HEK293T (cell line): ENCODE measurements around the gene CALML6.

Experiments
- SP1 ChIP-seq: fragments of 450-650 bp; IDR thresholded peaks from 2 replicates; pipeline ENCODE4 v1.6.1; 2017
- SUZ12 ChIP-seq: fragments of 450-650 bp; IDR thresholded peaks from 2 replicates; pipeline ENCODE4 v1.6.1; 2016; ENCODE audit warnings: mild to moderate bottlenecking

GRCh38 chr1:1895456-1896336 is 19.4 kb upstream of the CALML6 start:
- TF ChIP-seq SUZ12 (no peak), SP1 (no peak)
